ACHN (cell line): ENCODE data around the gene CD46.
"Not testable (repeated sequence)": the region's sequence is repeated elsewhere in the genome, so short reads cannot be mapped to it uniquely, and the experiment has no call there.

Source experiments
- DNase-seq: peaks from one replicate; pipeline ENCODE4 v3.0.0-alpha.2; 2015
- in situ Hi-C: cut with HindIII; loops from 2 replicates; pipeline ENCODE4 v1.10.0; 2017; ENCODE audit warnings: low sequenced_read_pairs, low pct_ligation_motif_present, low pct_unique_long_range_greater_than_20kb

CD46 gene

DNA sequence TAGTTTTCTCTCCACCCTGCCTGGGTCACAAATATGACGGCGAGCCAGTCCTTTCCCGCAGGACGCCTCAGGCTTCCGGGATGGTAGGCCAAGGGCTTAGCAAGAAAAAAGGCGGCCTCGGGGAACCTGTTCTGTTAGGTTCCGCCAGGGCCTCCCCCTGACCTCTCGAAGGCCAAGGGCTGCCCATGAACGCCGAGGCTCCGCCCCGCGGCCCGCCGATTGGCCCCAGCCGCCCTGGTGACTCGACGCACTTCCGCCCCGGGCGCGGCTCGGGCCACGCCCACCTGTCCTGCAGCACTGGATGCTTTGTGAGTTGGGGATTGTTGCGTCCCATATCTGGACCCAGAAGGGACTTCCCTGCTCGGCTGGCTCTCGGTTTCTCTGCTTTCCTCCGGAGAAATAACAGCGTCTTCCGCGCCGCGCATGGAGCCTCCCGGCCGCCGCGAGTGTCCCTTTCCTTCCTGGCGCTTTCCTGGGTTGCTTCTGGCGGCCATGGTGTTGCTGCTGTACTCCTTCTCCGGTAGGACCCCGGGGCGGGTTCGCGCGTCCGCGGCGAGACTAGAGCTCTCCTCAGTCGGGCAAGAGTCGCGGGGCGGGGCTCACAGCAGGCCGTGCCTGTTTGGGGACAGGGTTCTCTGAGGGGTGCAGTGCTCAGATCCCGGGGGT lies at the start of gene CD46:
CD46 (plus strand) TSS at position 265 of the 666 bp plus-strand sequence; CDS start at position 424, 159 bp downstream.
- in situ Hi-C loops, result no loop called here
- DNase-seq, result peak; percentile 99

DNA sequence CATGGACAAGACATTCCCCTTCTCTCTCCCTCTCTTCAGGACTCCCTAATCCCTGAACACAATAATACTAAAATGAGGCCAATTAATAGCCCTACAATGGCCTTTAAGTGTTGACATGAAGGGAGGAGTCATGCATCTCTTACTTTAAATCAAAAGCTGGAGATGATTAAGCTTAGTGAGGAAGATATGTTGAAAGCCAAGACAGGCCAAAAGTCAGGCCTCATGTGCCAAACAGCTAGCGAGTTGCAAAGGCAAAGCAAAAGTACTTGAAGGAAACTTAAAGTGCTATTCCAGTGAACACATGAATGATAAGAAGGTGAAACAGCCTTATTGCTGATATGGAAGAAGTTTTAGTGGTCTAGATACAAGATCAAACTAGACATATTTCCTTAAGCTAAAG lies 49.5 kb upstream of the CD46 start:
- in situ Hi-C loops, result no loop called here
- DNase-seq, result no peak

DNA sequence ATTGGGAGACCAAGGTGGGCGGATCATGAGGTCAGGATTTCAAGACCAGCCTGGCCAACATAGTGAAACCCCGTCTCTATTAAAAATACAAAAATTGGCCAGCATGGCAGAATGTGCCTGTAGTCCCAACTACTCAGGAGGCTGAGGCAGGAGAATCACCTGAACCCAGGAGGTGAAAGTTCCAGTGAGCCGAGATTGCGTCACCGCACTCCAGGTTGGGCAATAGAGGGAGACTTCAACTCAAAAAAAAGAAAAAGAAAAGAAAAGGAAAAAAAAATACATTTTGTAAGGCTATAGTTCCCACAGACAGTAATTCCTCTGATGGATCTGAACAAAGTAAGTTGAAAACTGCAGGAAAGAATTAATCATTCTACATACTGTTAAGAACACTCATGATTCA lies 48.1 kb upstream of the CD46 start:
- in situ Hi-C loops, result no loop called here
- DNase-seq, result no peak

DNA sequence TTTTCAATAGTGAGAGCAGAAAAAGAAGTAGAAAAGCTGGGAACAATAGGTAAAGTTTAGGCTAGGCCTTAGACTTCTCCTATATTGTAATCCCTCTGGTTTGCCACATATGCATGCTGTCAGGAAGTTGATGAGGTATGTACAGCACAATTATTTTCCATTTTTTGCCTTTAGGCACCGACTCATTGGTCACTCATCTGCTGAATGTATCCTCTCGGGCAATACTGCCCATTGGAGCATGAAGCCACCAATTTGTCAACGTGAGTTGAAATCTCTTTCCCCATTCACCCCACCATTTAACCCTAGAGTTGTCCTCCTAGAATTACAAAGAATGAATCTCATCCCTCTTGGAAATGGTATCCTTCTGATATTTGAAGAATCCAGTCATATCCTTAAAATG lies 43.9 kb upstream of the CD46 start:
- in situ Hi-C loops, result not testable (repeated sequence)
- DNase-seq, result peak; percentile 17

DNA sequence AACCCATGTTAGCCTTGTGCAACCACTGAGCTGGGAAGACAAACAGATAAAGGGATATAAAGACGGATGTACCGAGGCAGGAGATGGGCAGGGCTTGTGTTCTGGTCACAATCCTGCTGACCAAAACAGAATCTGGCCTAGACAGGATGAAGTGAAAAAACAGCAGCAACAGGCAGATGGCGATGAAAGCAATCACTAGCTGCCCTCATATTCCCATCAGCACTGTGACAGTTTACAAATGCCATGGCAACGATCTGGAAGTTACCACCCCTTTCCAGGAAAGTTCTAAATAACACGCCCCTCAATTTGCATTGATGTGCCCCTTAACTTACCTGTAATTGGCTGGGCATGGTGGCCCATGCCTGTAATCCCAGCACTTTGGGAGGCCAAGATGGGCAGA lies 40.6 kb upstream of the CD46 start:
- in situ Hi-C loops, result no loop called here
- DNase-seq, result peak; percentile 39

DNA sequence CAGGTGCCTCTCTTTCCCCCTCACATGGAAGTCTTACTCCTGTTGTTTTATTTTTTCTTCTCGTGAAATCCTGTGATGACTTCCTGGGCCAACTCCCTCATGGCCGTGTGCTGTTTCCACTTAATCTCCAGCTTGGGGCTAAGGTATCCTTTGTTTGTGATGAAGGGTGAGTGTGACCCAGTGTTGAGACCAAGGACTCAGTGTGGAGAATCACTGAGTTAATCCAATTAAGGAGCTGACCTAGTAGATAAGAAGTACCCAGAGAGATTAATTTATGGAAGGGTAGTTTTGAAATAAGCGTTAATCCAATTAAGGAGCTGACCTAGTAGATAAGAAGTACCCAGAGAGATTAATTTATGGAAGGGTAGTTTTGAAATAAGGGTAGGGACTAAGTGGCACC lies 39.2 kb upstream of the CD46 start:
- in situ Hi-C loops, DNase-seq: not testable (repeated sequence)

DNA sequence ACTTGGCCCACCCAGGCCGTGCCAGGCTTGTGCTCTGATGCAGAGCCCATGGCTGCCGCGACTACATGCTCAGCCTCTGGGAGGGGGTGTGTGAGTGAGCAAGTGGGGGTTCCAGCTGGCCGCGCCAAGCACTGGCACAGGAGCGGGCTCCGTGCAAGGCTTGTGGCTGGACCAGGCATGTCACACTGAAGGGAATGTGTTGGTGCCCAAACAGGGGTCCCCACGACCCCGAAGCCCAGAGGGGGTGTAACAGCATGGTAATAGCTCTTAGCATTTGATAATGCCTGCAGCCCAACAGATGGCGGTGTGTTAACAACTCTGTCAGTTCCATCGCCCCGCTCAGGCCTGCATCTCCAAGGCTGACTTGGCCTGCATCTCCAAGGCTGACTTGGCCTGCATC lies 38.3 kb upstream of the CD46 start:
- in situ Hi-C loops, result no loop called here
- DNase-seq, result no peak

DNA sequence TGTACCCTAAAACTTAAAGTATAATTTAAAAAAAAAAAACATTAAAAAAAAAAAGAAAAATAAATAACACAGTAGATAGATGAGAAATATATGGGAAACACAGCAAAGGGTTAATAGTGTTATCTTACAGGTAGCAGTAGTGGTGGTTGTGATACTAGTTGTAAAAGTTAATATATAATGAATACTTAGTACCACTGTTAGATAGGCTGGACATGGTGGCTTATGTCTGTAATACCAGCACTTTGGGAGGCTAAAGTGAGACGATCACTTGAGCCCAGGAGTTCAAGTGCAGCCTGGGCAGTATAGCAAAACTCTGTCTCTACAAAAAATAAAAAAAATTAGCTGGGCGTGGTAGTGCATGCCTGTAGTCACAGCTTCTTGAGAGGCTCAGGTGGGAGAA lies 32.6 kb upstream of the CD46 start:
- no peak for DNase-seq
- in situ Hi-C loops, result no loop called here

DNA sequence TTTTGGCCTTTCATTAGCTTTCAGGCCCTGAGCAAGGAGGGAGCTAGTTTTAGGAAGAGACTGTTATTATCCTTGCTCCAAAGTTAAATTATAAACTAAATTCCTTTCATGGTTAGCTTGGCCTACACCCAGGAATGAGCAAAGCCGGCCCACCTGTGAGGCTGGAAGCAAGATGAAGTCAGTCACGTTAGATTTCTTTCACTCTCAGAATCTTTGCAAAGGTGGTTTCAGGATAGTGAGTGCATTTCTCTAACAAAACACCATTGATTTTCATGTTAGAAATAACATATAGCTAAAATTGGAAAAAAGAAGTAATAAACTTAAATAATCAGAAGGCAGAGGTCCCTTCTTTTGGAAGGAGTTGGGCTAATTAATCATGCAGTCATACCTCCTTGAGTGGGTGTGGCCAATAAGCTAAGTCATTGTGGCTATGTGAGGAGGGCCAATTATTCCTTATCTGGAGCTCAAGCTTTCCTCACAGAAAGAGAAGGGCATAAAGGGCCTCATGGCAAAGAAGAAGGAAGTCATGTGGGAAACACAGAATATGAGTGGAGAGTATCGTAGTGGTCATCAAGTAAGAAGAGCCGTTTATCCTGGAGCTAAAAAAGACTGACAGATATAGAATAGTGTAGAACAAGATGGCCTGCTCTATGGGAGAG lies 23.5 kb upstream of the CD46 start:
- DNase-seq, in situ Hi-C loops: not testable (repeated sequence)

DNA sequence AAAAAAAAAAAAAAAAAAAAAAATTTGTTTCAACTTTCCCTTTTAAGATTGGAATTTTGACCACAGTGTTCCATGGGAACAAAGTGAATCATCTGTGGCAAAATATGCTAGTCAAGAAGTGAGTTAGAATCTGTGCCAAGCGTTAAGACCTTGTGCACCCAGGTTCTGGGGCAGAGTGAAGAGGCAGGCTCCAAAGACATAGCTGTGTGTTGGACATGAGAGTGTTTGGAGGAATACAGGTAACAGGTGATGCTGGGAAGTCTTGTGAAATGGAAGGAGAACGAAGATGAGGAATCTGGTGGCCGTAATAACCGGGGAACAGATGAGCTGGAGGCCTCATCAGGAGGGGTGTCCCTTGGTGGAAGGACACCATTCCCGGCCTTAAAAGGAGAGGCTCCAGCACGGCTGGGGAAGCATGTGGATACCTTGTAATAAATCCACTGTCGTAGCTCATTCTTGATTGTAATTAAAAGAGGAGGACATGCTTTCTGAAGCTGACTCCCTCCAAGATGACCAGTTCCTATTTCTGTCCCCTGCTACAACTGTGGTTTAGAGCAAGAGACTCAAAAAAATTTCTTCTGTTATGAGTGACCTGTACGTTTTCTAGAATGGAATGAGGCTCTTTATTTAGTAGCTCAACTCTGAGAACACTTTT lies 14.2 kb upstream of the CD46 start:
- in situ Hi-C loops, DNase-seq: not testable (repeated sequence)

DNA sequence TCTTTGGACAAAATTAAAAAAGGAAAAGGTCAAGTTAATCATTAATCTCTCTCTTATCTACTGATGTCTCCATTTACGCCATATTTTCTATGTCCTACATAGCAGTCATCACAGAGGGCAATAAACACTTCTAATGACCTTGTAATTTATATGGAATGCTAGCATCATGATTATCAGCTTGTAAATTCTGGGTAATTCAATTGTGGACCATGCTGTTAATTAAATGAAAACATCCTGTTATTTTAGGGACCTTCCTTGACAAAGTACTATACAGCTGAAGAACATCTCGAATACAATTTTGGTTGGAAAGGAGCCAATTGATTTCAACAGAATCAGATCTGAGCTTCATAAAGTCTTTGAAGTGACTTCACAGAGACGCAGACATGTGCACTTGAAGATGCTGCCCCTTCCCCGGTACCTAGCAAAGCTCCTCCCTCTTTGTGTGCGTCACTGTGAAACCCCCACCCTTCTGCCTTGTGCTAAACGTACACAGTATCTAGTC lies 13.6 kb upstream of the CD46 start:
- DNase-seq, in situ Hi-C loops: not testable (repeated sequence)

DNA sequence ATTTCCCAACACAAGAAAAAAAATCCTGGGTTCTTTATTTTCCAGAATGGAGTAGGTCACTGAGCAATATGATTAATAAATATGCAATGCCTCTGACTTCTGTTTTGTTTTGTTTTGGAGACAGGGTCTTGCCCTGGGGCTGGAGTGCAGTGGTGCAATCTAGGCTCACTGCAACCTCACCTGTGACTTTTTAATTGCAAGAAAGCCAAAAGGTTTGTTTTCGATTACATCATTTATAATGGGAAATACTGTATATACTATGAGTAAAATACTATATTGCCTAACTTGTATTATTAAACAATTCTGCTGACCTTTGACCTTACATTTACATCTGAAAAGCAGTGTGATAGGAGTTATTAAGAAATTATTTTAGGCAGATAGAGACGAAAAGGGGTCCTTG lies 11.6 kb upstream of the CD46 start:
- in situ Hi-C loops, result no loop called here
- DNase-seq, result no peak

DNA sequence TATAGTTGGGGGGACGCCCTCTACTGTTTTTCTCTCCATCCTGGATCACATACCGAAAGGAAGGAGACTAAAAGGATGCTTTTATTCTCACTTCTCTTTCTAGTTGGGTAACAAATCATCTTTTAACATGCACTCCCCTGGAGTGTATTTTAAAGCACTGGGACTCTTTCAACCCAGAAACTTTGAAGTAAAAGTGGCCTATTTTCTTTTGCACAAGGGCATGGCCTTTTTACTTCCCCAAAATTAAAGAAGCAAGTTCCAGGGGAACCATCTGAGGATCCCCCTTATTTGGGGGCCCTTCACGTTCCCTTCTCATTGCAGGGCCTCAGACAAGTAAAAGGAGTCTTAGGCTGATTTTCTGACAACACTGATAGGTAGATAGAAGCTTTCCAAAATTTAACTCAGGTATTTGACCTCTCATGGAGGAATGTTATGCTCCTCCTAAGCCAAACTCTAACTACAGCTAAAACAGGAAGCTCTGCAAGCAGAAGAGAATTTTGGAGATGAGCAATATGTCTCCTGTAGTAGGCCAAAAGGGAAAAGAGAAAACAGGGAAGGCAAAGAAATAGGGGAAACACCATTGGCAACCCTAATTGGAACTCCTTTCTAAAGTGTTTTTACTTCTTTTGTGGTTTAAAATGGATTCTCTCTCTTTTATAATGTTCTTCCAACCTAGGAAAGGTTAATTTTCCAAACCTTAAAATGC lies 8.9 kb upstream of the CD46 start:
- DNase-seq, result no peak
- in situ Hi-C loops, result no loop called here

DNA sequence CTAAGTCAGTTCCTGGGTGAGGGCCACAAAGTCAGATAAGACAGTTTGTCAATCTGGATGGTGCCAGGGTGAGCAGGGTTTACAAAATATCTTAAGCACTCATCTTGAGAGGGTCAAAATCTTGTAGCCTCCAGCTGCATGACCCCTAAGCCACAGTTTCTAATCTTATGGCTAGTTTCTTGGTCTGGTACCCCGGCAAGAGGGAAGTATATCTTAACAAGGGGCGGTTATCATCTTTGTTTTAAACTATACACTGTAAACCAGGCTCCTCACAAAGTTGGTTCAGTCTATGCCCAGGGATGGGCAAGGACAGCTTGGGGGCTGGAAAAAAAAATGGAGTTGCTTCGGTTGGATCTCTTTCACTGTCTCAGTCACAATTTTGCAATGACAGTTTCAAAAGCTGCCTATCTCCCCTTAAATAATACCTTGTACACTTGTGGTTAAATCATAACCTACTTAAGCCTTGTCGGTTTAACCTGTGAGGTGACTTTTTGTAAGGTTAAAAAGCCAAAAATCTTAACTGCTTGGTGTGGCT lies 7.8 kb upstream of the CD46 start:
- no peak for DNase-seq
- in situ Hi-C loops, result no loop called here

DNA sequence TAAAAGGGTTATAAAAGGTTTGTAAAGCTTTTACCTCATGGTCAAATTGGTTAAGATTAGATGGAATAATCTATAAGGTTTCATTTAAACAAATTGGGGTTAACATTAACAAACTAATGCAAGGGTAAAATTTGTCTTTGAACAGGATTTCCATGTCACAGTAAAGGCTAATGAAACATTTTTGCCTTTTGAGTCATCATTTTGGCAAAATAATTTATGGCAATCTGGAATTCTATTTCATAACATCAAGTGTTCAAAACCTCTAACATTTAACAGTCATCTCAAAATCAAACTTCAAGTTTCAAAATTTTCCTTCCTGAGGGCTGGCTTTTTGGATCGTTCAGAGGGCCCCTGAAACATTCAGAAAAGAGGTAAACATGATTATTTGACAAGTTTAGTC lies 6.6 kb upstream of the CD46 start:
- in situ Hi-C loops, result no loop called here
- no peak for DNase-seq

DNA sequence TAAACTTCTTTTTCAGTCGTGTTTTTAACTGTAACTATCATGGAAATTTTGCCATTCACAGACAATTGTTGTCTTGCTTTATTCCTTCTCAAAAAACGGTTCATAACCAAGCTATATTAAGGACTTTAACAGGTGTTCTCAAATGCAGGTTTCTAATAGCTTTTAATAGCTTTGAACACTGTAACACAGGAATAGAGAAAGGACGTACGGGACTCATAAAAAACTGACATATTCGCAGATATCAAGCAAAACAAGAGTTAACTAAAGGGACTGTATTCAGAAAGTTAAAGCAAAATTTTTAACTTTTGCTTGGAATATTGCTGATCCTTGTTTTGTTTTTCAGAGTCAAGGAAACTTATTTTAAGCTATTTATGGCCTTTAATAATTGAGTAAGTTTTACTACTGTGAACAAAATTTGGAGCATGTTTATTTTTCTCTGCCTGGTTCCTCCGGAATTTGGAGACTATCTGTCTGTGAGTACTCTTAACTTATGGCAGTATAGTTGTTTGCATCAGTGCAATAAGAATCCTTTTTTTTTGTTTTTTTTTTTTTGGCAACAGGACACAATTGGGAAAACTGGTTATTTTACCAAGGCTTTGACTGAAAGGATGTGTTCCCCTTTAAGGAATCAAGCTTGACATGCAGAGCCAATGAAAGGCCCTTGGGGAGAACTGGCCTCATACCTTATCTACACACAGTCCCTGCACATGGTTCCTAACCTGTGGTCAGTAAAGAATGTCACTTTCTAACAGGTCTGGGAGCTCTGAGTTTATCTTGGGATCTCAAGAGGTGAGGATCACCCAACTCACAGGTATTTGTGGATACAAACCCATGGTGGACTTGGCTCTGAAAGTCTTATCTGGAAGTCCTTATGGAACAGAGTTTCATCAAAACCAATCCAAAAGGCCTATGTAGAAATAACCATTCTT lies 5.8 kb upstream of the CD46 start:
- no peak for DNase-seq
- in situ Hi-C loops, result no loop called here

DNA sequence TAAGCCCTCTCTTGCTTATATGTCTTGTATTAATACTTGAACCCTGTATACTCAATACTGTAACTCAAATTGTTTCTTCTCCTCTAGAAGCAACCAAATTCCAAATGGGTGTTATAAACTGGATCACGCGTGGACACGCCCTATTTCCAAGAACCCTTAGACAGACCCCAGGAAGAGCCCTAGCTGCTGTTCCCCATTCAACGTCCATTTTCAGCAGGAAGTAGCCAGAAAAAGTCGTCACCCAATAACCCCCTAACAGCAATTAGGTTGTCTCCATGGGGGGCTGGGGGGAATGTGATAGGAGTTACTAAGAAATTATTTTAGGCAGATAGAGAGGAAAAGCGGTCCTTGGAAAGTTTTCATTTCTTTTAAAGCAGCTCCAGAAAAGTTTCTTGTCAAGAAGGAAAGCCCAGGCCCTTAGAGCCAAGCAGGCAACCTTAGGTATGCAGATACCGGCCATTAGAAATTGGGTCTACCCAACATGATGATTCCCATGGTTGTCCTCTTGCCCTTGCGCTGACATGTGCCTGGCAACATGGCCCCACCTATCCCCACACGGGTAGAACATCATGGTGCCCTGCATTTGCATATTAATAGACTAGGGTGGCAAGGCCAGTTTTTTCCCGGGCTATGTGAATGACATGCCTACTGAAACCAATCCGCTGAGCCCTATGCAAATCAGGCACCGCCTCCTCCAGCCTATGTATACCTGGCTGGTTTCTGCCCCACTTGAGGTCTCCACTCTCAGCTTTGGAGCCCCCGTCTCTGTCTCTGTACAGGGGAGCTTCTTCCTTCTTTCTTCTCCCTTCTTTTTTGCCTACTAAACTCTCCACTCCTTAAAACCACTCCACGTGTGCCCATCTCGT lies 4.0 kb upstream of the CD46 start:
- no peak for DNase-seq
- in situ Hi-C loops, result no loop called here
